GM12875 (cell line): Measurements from ENCODE around the gene TTC34.

Experiments used
- H3K4me3 ChIP-seq: one replicate; pipeline ENCODE4 v1.5.1; 2011; ENCODE audit warnings: low read depth, low read length, control low read depth
- TF ChIP-seq, protein P1 (sequence below): IDR thresholded peaks from 2 replicates; pipeline ENCODE4 v1.5.1; 2011; ENCODE audit warnings: low read depth, mild to moderate bottlenecking, control low read depth, inconsistent platforms, low read length, moderate library complexity, borderline replicate concordance; ENCODE audit not compliant: insufficient read depth

Gene TTC34

DNA sequence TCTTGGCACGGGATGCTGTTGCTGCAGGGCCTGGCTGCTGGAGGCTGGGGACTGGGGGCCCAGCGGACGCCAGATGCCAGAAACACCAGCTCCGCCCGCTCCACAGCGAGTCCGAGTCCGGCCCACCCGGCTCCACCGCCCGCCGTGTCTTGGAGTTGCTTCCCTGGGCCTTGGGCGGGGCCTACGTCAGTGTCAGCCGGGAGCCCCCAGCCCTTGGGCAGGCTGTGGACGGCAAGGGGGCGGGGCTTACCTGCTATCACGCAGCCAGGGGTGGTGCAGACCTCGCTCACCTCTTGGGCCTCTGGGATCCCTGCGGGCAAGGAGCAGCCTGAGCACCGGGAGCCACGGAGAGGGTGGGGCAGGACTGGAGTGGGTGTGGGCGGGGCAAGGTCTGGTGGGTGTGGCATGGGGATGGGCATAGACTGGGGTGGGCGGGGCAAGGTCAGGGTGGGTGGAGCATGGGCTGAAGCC is 190.4 kb downstream of the TTC34 start:
- no peak overlapping the region for H3K4me3 ChIP-seq
- TF ChIP-seq, protein P1, sequence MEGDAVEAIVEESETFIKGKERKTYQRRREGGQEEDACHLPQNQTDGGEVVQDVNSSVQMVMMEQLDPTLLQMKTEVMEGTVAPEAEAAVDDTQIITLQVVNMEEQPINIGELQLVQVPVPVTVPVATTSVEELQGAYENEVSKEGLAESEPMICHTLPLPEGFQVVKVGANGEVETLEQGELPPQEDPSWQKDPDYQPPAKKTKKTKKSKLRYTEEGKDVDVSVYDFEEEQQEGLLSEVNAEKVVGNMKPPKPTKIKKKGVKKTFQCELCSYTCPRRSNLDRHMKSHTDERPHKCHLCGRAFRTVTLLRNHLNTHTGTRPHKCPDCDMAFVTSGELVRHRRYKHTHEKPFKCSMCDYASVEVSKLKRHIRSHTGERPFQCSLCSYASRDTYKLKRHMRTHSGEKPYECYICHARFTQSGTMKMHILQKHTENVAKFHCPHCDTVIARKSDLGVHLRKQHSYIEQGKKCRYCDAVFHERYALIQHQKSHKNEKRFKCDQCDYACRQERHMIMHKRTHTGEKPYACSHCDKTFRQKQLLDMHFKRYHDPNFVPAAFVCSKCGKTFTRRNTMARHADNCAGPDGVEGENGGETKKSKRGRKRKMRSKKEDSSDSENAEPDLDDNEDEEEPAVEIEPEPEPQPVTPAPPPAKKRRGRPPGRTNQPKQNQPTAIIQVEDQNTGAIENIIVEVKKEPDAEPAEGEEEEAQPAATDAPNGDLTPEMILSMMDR: no peak

DNA sequence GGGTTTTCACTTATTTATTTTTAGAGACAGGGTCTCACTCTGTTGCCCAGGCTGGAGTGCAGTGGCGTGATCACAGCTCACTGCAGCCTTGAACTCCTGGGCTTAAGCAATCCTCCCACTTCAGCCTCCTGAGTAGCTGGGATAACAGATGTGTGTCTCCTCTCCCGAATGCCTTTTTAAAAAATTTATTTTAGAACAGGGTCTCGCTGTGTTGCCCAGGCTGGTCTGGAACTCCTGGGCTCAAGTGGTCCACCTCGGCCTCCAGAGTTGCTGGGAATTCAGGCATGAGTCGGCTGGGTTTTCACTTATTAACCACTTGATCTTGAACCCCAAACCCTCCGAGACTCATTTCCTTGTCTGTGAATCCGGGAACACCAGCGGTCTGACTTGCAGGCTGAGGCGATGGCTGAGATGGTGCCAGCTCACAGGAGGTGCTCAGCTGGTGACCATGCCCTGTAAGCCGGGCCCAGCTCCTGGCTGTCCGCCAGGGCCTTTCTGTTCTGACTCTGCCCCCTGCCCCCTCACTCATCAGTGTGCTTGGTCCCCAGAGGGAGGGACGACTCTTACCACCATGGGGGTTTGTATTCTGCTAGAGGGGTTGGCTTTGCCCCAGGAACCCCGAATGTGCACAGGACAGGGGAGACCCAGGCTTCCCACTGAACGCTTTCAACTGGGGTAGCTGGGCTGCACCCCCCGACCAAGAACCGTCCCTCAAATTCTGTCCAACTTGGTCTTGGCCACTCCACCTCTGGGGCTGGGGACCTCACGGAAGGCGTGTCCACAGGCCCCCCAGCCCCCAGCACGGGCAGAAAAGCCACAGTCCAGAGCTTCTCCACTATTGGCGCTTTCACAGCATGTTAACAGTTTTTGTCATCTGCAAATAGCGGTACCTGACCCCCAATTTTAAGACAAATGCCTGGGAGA is 191.2 kb downstream of the TTC34 start:
- TF ChIP-seq, protein P1: no peak
- H3K4me3 ChIP-seq: no peak overlapping the region

DNA sequence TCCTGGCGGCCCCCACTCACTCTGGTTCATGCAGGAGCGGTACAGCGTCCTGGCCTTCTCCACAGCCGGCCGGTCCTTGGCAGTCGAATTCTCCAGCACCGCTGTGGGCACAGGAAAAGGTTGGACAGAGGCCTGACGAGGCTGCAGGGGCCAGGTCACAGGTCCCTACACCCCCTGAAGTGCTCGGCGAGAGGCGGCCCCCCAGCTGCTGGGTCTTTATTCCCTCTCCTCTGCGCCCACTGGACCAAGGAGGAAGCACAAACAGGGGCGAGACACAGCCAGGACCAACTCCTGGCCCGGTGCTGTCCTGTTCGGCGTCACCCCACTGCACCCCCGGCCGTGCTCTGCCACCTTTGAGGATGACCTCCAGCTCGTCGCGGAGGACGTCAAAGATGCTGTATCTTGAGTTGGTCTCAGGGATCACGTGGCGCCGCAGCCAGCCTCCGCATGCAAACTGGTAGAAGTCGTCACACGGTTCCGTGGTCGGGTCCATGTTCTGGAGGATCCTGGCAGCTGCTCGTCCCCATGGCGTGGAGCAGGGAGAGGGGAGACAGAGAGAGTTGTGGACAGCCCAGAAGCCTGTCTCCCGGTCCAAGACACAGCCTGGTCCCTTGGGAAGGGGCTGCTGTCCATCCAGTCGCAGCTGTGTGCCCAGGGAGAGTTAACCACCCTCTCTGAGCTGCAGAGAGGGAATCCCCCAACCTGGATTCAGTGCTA is 192.0 kb downstream of the TTC34 start:
- no peak overlapping the region for H3K4me3 ChIP-seq

DNA sequence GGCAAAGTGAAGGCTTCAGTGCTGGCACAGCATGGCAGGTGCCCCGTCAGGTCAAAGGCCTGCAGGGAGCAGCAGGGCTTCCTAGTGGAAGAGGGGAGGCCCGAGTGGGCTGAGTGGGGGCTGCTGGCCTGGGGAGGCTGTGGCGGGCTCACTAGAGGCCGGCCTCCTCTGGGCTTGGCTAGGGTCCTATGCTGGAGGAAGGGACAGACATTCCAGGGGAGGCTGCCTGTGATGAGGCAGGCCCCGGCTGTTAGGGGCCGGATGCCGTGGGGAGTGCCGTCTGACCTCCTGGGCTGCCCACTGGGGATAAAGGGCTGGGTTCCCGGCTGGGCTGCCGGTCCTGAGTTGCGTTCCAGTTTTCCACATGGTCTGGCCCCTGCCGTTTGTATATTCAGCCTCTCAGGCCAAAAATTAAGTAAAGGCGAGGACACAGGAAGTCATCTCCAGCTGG is 193.8 kb downstream of the TTC34 start:
- H3K4me3 ChIP-seq: no peak overlapping the region
- TF ChIP-seq, protein P1: no peak

More for the DNA sequence above, 192.0 kb downstream of the TTC34 start:
- TF ChIP-seq, protein P1: no peak

DNA sequence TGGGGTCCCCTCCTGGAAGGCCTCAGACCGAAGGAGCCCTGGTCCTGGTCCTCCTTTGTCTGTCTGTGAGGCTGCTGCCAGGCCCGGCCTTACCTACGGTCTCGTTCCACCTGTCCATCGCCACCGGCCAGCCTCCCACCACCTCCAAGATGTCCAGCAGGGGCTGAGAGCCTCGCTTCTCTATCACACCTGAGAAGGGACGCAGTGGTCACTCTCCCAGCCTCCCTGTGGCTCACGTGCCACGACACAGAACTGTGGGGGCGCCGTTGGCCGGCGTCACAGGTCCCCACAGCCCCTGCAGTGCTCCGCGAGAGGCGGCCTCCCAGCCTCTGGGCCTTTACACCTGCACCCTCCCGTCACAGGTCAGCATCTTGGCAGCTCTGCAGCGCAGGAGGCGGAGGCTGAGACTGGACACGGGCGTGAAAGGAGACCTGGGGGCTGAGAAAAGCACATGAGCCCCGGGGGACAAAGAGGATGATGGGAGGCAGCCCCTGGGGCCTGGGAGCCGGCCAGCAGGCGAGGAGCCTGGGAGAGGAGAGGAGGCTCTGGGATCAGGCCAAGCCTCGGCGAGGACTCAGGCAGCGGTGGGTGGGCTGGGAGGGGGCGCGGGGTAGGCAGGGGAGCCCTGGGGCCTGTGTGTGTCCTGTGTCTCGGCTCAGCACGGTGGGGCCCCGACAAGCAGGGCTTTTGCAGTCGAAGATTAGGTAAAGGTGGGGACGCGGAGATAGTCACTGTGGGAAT is 194.4 kb downstream of the TTC34 start:
- TF ChIP-seq, protein P1: no peak
- no peak overlapping the region for H3K4me3 ChIP-seq

DNA sequence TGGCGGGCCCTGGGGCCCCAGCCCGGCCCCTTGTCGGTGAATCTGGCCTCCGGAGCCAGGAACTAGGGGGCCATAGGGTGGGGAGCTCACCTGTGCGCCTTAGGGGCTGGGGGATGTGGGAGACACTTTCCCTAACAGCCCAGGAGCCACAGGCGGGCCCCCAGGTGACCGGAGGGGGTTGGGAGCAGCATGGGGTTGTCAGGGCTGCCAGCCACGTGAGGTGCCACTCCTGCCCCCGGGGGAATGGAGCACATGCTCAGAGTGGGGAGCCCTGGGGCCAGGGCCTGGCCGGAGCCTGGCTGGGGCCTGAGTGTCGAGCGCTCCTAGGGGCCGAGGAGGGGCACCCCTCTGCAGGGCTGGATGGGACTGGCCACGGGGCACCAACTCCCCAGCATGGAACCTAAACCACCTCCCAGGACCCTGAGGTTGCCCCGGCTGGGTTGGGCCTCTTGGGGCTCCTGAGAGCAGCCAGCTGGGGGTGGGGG is 195.1 kb downstream of the TTC34 start:
- TF ChIP-seq, protein P1: no peak
- no peak overlapping the region for H3K4me3 ChIP-seq
